NCI-H128 (cell line): ENCODE measurements around the gene SNX33.
"Not testable (repeated sequence)": the region's sequence is repeated elsewhere in the genome, so short reads cannot be mapped to it uniquely, and the experiment has no call there.

ENCODE experiments used
- DNase-seq: peaks from one replicate; lab custom pipeline; 2025; ENCODE audit not compliant: unreplicated experiment; lab: John Stamatoyannopoulos, UW

SNX33 gene

GRCh38 chr15:75697523-75697922 is 49.8 kb downstream of the SNX33 start:
- no peak for DNase-seq

- not testable (repeated sequence) for DNase-seq
Observed at GRCh38 chr15:75697974-75698747, 50.4 kb downstream of the SNX33 start.

- DNase-seq: not testable (repeated sequence)
Observed at GRCh38 chr15:75699517-75699916, 51.8 kb downstream of the SNX33 start.

DNA sequence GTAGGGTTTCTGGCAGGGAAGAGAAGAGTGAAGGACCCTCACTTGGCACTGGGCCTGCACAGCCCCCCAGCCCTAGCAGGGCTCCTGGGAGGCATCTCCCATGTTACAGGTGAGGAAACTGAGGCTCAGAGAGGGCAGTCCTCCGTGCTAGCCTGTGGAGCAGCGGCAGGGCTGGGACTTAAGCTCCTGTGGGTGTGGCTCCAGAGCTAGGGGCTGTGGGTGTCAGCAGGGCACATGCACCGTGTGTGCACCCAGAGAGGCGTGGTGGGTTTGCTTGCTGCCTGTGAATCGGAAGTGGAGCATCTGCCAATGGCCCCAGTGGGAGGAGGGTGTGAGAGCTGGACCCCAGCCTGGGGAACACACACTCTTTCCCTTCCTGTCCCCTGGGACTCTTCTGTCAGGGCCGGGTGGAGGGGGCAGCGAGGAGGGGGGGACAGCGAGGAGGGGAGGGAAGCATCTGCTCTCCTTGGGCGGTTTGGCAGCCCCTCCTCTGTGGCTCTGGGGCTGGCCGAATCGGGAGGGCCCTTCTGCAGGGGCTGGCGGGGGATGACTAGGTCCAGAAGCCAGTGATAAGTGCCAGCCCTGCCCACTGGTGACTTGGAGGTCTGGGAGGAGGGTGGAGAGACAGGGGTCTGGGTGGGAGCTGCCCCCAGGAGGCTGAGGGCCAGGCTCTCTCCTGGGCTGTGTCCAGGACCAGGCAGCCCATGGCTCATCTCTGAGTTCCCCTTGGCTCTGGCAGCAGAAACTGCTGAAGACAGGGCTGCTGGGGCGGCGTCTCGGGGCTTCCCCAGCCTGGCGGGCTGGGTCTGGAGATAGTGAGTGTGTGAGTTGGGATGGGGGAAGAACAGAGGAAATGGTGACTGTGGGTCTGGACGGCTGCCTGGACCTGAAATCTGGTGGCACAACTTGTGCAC is 52.5 kb downstream of the SNX33 start:
- DNase-seq: not testable (repeated sequence)

- DNase-seq: not testable (repeated sequence)
Observed at GRCh38 chr15:75701071-75702003, 53.6 kb downstream of the SNX33 start.

GRCh38 chr15:75702436-75702835 is 54.7 kb downstream of the SNX33 start:
- DNase-seq: no peak

DNA sequence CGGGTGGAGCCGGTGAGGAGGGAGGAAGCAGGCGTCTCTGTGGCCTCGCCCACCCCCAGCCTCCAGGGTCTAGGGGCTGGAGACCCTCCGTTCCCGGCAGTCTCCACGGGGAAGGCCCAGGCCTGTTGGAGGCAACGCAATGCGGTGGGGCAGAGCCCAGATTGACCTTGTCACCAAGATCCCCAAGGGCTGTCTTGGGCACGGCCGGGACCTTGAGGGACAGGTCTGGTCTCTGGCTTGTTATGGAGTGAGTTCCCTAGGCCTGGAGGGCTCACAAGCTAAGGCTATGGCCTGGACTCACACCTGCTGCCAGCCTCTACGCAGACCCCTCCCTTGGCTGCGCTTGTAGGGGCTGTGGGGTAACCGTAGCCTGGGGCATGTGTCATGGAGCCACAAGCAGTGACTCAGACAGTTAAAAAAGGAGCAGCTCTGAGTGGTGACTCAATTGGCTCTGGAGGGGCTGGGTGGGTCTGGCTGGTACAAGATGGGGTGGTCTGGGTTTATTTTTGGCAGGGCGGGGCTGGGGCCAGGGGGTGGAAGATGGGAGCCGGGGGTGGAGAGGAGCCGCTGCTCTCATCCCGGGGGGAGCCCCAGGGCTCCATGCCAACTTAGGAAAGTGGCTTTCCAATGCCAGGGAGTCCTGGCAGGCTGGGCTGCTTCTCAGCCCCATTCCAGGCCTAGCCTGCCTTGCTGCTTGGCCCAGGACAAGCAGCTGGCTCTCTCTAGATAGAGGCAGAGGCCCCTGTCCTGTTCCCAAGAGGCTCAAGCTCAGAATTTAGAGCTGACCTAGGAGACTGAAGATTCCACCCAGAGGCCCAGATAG is 55.9 kb downstream of the SNX33 start:
- not testable (repeated sequence) for DNase-seq

- no peak for DNase-seq
Observed at GRCh38 chr15:75704263-75704615, 56.5 kb downstream of the SNX33 start.

- no peak for DNase-seq
Observed at GRCh38 chr15:75704618-75705017, 56.9 kb downstream of the SNX33 start.

DNA sequence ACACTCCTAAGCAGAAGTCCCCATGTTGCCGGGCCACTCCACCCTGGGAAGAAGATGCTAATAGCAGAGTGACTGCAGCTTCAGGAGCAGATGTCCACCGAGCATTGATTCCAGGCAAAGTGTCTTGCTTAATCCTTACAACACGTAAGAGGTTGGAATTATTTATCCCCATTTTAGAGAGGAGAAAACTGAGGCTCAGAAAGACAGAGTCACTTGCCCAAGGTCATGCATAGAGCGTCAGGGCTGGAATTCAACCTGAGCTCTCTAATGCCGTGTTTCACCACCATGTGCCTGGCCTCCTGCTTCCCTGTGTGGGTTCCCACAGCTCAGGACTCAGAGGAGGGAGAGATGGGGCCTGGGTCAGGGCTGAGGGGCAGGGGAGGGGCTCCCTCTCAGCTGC is 57.7 kb downstream of the SNX33 start:
- not testable (repeated sequence) for DNase-seq

DNA sequence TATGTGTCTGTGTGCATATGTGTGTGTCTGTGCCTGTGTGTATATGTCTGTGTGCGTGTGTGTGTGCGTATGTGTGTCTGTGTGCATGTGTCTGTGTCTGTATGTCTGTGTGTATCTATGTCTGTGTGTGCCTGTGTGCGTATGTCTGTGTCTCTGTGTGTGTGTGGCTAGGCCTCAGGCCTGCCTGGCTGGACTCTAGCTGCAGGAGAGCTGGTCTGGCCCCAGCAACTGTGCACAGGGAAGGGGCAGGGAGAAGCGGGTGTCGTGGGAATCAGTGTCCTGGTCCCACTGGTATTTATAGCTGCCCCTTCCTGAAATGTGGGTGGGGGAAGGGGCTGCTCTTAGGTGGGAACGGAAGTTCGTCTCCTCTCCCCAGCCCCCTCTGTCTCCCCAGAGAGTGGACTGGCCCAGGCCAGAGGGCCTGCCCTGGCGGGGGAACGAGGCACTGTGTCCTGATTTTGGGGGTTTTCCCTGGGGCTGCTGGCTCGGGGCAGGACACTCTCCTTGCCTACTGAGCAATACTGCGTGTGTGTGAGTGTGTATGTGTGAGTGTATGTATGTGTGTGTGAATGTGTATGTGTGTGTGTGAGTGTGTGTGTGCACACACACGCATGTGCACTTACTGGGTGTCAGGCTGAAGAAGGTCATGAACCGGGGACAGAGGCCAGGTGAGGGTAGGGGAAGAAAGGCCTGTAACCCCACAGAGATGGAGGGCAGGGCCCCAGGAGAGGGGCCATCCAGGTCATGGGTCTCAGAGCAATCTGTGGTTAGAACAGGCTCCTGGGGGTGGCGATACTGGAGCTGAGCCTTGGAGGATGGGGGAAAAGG is 58.4 kb downstream of the SNX33 start:
- DNase-seq: no peak

- DNase-seq: no peak
Observed at GRCh38 chr15:75706682-75706954, 58.9 kb downstream of the SNX33 start.

GRCh38 chr15:75709458-75709857 is 61.7 kb downstream of the SNX33 start:
- DNase-seq: not testable (repeated sequence)

- not testable (repeated sequence) for DNase-seq
Observed at GRCh38 chr15:75710874-75711273, 63.2 kb downstream of the SNX33 start.

DNA sequence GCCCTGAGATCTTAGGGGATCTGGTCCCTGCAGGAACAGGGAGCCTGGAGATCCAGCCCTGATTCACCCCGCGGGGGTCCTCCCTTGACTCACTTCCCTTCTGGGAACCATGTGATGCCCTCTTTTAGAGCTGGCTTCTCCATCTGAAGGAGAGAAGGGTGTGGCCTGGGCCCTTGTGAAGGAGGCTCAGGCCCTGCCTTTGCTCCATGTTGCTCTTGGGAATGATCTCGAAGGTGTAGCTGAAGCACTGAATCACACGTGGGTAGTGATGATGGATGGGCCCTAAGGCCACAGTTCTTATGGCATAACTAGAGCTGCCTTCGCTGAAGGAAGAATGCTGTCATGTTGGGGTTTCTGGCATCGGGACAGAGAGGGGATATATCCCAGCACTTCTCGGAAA is 63.8 kb downstream of the SNX33 start:
- DNase-seq: not testable (repeated sequence)
